ENCODE measurements around the gene SLCO1B3.

DNA sequence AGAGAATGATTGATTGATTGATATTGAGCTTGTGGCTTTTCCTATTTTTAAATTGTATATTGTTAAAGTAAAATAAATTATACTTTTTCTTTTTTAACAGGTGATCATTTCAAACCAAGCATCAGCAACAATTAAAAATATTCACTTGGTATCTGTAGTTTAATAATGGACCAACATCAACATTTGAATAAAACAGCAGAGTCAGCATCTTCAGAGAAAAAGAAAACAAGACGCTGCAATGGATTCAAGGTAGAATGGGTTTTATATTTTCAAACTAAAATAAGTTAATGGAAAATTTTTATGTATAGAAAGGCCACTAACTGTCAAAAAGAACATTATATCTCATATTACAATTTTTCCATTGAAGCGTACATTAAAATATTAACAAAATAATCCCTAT lies 5.1 kb downstream of the SLCO1B3 start:
- TF ChIP-seq ZNF263 (CRISPR knock-in tag; IDR thresholded peaks at IDR 0.05; ENCODE audit: borderline replicate concordance) (no peak), POU5F1 (IDR thresholded peaks at IDR 0.05; ENCODE audit: borderline replicate concordance, low read depth, low read length, partially characterized antibody) (no peak), POLR2A (conservative IDR thresholded peaks at IDR 0.05) (no peak), CEBPB (tag; IDR thresholded peaks at IDR 0.05) (no peak), RBBP5 (IDR thresholded peaks at IDR 0.05; ENCODE audit: borderline replicate concordance, insufficient read depth, low read length, poor library complexity, severe bottlenecking) (no peak), ZNF217 (CRISPR knock-in tag; IDR thresholded peaks at IDR 0.05) (no peak), ZBTB1 (CRISPR knock-in tag; IDR thresholded peaks at IDR 0.05; ENCODE audit: borderline replicate concordance, low read depth) (no peak), ZNF274 (IDR thresholded peaks at IDR 0.05; ENCODE audit: borderline replicate concordance, low read depth, low read length) (no peak), MAZ (CRISPR knock-in tag; conservative IDR thresholded peaks at IDR 0.05 in 1 of 2, IDR thresholded peaks at IDR 0.05 in 1 of 2) (no peak), FOXP1 (CRISPR knock-in tag; IDR thresholded peaks at IDR 0.05) (no peak)
- TF ChIP-seq, protein P1, sequence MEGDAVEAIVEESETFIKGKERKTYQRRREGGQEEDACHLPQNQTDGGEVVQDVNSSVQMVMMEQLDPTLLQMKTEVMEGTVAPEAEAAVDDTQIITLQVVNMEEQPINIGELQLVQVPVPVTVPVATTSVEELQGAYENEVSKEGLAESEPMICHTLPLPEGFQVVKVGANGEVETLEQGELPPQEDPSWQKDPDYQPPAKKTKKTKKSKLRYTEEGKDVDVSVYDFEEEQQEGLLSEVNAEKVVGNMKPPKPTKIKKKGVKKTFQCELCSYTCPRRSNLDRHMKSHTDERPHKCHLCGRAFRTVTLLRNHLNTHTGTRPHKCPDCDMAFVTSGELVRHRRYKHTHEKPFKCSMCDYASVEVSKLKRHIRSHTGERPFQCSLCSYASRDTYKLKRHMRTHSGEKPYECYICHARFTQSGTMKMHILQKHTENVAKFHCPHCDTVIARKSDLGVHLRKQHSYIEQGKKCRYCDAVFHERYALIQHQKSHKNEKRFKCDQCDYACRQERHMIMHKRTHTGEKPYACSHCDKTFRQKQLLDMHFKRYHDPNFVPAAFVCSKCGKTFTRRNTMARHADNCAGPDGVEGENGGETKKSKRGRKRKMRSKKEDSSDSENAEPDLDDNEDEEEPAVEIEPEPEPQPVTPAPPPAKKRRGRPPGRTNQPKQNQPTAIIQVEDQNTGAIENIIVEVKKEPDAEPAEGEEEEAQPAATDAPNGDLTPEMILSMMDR (IDR thresholded peaks at IDR 0.05 in 2 of 3, conservative IDR thresholded peaks at IDR 0.05 in 1 of 3; ENCODE audit: insufficient read depth in 2 of 3, low read depth in 1 of 3, low read length in 3 of 3) = no peak
- TF ChIP-seq, protein P2, sequence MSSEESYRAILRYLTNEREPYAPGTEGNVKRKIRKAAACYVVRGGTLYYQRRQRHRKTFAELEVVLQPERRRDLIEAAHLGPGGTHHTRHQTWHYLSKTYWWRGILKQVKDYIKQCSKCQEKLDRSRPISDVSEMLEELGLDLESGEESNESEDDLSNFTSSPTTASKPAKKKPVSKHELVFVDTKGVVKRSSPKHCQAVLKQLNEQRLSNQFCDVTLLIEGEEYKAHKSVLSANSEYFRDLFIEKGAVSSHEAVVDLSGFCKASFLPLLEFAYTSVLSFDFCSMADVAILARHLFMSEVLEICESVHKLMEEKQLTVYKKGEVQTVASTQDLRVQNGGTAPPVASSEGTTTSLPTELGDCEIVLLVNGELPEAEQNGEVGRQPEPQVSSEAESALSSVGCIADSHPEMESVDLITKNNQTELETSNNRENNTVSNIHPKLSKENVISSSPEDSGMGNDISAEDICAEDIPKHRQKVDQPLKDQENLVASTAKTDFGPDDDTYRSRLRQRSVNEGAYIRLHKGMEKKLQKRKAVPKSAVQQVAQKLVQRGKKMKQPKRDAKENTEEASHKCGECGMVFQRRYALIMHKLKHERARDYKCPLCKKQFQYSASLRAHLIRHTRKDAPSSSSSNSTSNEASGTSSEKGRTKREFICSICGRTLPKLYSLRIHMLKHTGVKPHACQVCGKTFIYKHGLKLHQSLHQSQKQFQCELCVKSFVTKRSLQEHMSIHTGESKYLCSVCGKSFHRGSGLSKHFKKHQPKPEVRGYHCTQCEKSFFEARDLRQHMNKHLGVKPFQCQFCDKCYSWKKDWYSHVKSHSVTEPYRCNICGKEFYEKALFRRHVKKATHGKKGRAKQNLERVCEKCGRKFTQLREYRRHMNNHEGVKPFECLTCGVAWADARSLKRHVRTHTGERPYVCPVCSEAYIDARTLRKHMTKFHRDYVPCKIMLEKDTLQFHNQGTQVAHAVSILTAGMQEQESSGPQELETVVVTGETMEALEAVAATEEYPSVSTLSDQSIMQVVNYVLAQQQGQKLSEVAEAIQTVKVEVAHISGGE (CRISPR knock-in tag; IDR thresholded peaks at IDR 0.05) = no peak
